HEK293 (cell line): Measurements from ENCODE around the gene KIAA1210.

Experiments
- GFI1B ChIP-seq: fragments of 450-650 bp; formaldehyde crosslinking; IDR thresholded peaks from 2 replicates; pipeline ENCODE4 v1.5.1; 2016; ENCODE audit warnings: missing biosample characterization, missing genetic modification characterization
- ZNF146 ChIP-seq: fragments of 450-650 bp; formaldehyde crosslinking; IDR thresholded peaks from 2 replicates; pipeline ENCODE4 v1.5.1; 2016; ENCODE audit warnings: missing biosample characterization, missing genetic modification characterization
- ZNF549 ChIP-seq: fragments of 450-650 bp; IDR thresholded peaks from 2 replicates; pipeline ENCODE4 v1.5.1; 2018; ENCODE audit warnings: missing biosample characterization, missing genetic modification characterization, mild to moderate bottlenecking, inconsistent platforms, moderate library complexity
- ZNF629 ChIP-seq: fragments of 450-650 bp; formaldehyde crosslinking; IDR thresholded peaks from 2 replicates; pipeline ENCODE4 v1.5.1; 2017; ENCODE audit warnings: missing biosample characterization, missing genetic modification characterization
- ZSCAN30 ChIP-seq: fragments of 450-650 bp; IDR thresholded peaks from 2 replicates; pipeline ENCODE4 v1.5.1; 2018; ENCODE audit warnings: missing biosample characterization, mild to moderate bottlenecking, missing genetic modification characterization, moderate library complexity
- TF ChIP-seq, protein P1 (sequence below): fragments of 450-650 bp; formaldehyde crosslinking; IDR thresholded peaks from 2 replicates; pipeline ENCODE4 v1.5.1; 2016; ENCODE audit warnings: missing biosample characterization, missing genetic modification characterization, low read depth
- TF ChIP-seq, protein P2 (sequence below): fragments of 450-650 bp; formaldehyde crosslinking; IDR thresholded peaks from 2 replicates; pipeline ENCODE4 v1.5.1; 2016; ENCODE audit warnings: missing biosample characterization, missing genetic modification characterization

DNA sequence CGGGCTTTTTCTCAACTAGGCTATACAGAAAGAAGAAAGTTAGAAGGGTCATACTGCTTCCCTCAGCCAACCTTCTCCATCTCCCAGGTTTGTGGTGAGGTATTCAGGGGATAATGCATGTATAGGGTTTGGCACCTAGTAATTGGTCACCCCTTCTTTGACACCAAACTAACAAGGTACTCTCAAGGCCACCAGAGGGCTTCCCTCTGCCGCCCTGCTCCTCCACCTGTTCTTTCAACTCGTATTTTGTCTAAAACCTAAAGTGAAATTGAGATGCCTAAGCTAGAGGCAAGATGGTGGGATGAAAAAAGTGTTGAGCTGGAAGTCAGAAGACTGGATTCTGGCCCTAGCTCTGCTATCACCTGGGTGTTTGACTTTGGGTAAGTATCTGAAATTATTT is 32.8 kb downstream of the KIAA1210 start:
- TF ChIP-seq ZSCAN30 (tag by site-specific recombination) (no peak), ZNF629 (tag by site-specific recombination) (no peak), GFI1B (tag by site-specific recombination) (no peak), ZNF549 (tag by site-specific recombination) (no peak), ZNF146 (tag by site-specific recombination) (no peak)
- TF ChIP-seq, protein P1, sequence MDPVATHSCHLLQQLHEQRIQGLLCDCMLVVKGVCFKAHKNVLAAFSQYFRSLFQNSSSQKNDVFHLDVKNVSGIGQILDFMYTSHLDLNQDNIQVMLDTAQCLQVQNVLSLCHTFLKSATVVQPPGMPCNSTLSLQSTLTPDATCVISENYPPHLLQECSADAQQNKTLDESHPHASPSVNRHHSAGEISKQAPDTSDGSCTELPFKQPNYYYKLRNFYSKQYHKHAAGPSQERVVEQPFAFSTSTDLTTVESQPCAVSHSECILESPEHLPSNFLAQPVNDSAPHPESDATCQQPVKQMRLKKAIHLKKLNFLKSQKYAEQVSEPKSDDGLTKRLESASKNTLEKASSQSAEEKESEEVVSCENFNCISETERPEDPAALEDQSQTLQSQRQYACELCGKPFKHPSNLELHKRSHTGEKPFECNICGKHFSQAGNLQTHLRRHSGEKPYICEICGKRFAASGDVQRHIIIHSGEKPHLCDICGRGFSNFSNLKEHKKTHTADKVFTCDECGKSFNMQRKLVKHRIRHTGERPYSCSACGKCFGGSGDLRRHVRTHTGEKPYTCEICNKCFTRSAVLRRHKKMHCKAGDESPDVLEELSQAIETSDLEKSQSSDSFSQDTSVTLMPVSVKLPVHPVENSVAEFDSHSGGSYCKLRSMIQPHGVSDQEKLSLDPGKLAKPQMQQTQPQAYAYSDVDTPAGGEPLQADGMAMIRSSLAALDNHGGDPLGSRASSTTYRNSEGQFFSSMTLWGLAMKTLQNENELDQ (tag by site-specific recombination) = no peak
- TF ChIP-seq, protein P2, sequence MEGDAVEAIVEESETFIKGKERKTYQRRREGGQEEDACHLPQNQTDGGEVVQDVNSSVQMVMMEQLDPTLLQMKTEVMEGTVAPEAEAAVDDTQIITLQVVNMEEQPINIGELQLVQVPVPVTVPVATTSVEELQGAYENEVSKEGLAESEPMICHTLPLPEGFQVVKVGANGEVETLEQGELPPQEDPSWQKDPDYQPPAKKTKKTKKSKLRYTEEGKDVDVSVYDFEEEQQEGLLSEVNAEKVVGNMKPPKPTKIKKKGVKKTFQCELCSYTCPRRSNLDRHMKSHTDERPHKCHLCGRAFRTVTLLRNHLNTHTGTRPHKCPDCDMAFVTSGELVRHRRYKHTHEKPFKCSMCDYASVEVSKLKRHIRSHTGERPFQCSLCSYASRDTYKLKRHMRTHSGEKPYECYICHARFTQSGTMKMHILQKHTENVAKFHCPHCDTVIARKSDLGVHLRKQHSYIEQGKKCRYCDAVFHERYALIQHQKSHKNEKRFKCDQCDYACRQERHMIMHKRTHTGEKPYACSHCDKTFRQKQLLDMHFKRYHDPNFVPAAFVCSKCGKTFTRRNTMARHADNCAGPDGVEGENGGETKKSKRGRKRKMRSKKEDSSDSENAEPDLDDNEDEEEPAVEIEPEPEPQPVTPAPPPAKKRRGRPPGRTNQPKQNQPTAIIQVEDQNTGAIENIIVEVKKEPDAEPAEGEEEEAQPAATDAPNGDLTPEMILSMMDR (tag by site-specific recombination) = no peak
